Measurements from ENCODE around the gene NUCB1.
"Not testable (repeated sequence)": the region's sequence is repeated elsewhere in the genome, so short reads cannot be mapped to it uniquely, and the experiment has no call there.

Gene NUCB1

GRCh38 chr19:48906324-48906723, 6.2 kb downstream of the NUCB1 start:
- no peak for DNase-seq

- DNase-seq: no peak
Observed at GRCh38 chr19:48907671-48908070, 7.6 kb downstream of the NUCB1 start.

- DNase-seq: not testable (repeated sequence)
Observed at GRCh38 chr19:48909424-48910077, 9.4 kb downstream of the NUCB1 start.

DNA sequence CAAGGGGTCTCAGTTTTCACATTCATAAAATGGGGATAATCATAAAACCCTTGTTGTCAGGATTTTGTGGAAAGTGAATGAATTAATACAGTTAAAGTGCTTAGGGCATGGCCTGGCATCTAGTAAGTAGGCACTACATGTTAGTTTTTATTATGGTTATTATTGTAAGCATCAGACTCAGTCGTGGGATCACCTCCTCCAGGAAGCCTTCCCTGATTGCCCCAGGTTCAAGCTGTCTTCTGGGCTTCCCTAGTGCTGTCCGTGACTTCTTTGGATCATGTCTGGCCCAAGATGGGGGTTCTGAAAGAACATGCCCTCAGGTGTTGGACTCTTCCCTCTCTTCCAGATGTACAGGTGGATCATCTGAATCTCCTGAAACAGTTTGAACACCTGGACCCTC, 10.7 kb downstream of the NUCB1 start:
- no peak for DNase-seq

- no peak for DNase-seq
Observed at GRCh38 chr19:48913114-48913889, 13.2 kb downstream of the NUCB1 start.

DNA sequence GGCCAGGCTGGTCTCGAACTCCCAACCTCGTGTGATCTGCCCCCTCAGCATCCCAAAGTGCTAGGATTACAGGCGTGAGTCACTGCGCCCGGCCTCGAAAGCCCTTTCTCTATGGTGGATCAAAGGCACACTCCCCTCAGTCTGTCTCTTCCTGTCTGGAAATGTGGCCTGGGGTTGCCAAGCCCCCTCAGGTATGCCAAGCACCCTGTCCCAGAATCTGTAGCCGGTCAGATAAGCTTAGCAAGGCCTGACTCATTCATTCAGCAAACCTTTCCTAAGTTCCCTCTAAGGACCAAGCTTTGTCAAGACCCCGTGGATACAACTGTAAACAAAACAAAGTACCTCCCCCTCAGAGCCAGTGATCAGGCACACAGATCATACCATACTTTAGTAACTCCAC, 14.1 kb downstream of the NUCB1 start:
- no peak for DNase-seq

- DNase-seq: no peak
Observed at GRCh38 chr19:48915757-48916156, 15.6 kb downstream of the NUCB1 start.

- DNase-seq: no peak
Observed at GRCh38 chr19:48918071-48918470, 18.0 kb downstream of the NUCB1 start.

GRCh38 chr19:48918801-48919247, 18.7 kb downstream of the NUCB1 start:
- no peak for DNase-seq

DNA sequence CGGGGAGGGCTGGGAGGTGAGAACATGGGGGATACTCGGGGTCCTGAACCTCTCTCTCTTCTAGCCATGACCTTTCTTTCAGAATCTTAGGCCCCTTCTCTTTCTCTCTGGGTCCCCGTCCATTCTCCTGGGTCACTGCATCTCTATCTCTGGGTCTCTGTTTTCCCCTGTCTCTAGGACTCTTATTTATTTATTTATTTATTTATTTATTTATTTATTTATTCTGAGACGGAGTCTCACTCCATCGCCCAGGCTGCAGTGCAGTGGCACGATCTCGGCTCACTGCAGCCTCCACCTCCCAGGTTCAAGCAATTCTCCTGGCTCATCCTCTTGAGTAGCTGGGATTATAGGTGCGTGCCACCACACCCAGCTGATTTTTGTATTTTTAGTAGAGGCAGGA, 19.2 kb downstream of the NUCB1 start:
- DNase-seq: not testable (repeated sequence)

- no peak for DNase-seq
Observed at GRCh38 chr19:48920949-48921348, 20.8 kb downstream of the NUCB1 start.

- DNase-seq: no peak
Observed at GRCh38 chr19:48921721-48922500, 21.8 kb downstream of the NUCB1 start.

DNA sequence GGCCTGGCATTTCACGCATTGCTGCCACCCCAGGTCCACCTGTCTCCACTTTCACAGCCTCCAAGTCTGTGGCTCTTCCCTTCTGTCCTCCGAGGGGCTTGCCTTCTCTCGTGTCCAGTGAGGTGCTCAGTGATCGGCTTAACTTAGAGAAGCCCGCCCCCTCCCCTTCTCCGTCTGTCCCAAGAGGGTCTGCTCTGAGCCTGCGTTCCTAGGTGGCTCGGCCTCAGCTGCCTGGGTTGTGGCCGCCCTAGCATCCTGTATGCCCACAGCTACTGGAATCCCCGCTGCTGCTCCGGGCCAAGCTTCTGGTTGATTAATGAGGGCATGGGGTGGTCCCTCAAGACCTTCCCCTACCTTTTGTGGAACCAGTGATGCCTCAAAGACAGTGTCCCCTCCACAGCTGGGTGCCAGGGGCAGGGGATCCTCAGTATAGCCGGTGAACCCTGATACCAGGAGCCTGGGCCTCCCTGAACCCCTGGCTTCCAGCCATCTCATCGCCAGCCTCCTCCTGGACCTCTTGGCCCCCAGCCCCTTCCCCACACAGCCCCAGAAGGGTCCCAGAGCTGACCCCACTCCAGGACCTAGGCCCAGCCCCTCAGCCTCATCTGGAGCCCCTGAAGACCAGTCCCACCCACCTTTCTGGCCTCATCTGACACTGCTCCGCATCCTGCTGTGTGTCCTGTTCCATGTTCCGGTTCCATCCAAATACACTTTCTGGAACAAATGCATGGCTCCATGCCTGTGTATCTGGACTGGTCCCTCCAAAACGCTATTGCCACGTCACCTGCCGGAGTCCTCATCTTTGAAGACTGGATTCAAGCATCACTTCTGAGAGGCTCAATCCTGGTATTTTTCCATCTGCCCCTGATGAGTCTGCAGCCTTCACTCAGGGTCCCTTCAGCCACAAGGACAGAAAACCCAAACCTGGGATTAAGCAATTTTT, 22.7 kb downstream of the NUCB1 start:
- no peak for DNase-seq

- DNase-seq: no peak
Observed at GRCh38 chr19:48925240-48925843, 25.2 kb downstream of the NUCB1 start.

DNA sequence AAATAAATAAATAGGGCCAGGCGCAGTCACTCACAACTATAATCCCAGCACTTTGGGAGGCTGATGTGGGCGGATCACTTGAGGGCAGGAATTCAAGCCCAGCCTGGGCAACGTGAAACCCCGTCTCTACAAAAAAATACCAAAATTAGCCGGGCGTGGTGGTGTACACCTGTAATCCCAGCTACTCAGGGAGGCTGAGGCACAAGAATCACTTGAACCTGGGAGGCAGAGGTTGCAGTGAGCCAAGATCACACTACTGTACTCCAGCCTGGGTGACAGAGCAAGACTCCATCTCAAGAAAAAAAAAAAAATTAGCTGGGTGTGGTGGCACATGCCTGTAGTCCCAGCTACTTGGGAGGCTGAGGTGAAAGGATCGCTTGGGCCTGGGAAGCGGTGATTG, 25.8 kb downstream of the NUCB1 start:
- DNase-seq: not testable (repeated sequence)

DNA sequence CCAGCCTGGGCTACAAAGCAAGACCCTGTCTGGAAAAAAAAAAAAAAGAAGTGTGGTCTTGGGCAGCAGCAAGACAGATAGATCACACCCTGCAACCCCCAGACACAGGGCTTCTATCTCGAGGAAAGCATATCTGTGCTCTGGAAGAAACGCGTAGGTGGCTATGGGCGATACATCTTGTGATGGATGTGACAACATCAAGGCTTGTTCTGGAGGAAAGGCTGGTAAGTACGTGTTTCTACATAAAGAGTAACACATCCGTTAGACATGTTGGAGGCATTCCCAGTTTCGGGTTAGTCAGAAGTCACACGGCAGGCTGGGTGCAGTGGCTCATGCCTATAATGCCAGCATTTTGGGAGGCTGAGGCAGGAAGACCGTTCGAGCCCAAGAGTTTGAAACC, 26.8 kb downstream of the NUCB1 start:
- DNase-seq: no peak

- DNase-seq: not testable (repeated sequence)
Observed at GRCh38 chr19:48927692-48928091, 27.6 kb downstream of the NUCB1 start.

GRCh38 chr19:48928164-48929025, 28.3 kb downstream of the NUCB1 start:
- no peak for DNase-seq

- peak; percentile 66 for DNase-seq
Observed at GRCh38 chr19:48933382-48933932, 33.3 kb downstream of the NUCB1 start, which contains the start of gene DHDH. TSS of gene DHDH (plus strand) at chr19:48933699. CDS start at chr19:48933722, 23 bp downstream.

GRCh38 chr19:48934837-48935236, 34.7 kb downstream of the NUCB1 start:
- no peak for DNase-seq

DNA sequence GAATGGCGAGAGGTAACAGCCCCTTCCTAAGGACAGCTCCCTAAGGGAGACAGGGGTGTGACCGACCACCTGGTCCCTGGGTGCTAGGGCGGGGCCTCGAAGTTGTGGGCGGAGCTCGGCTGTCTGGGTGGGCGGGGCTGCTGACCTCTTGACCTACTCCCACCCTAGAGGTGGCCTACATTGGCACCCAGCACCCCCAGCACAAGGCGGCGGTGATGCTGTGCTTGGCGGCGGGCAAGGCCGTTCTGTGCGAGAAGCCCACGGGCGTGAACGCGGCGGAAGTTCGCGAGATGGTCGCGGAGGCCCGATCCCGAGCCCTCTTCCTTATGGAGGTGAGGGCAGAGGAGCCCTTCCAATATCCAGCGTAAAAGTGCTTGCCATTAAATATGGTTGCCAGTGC, 35.8 kb downstream of the NUCB1 start:
- no peak for DNase-seq
